GM18861 (cell line): ENCODE results near the gene SMARCE1.

Experiments used
- ATAC-seq: cut with Tn5 transposase; IDR thresholded peaks from one replicate; pipeline ENCODE4 v1.9.1; 2021; ENCODE audit not compliant: unreplicated experiment

Gene SMARCE1

DNA sequence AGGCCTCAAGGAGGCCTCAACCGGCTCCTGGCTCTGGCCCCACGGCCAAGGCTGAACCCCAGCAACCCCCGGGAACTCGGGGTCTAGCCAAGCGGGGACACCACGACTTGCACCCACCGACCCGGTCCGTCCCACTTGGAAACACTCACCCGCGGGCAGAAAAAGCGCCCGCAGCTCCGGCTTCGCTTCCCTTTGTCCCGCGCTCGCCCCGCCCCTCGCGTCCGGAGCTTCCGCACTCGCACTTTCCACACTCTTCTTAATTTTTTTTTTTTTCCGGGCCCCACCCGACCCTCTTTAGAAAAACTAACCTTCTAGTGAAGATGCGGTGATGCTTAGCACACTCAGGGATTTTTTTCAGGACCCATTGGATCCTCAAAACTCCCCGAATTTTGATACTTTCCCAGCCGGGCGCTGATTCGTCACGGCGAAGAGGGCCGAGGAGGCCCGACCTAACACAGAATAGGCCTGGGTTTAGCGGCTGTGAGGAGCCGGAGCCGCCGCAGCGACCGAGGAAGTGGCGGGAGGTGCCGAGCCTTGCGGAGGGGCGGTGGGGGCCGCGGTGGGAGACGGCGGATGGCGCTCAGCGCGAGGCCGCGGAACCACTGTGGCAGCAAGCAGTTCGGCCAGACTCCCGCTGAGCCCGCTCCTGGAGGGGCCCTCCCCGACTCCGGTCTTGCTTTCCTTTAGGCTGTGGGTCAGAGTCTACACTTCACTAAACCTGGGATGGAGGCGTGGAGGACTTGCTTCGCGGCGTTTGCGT is at the start of gene SMARCE1:
Gene SMARCE1, minus strand, starts transcription at position 195 of the 760 bp plus-strand sequence. CDS start 2,016 bp downstream, outside the sequence.
- no peak for ATAC-seq

DNA sequence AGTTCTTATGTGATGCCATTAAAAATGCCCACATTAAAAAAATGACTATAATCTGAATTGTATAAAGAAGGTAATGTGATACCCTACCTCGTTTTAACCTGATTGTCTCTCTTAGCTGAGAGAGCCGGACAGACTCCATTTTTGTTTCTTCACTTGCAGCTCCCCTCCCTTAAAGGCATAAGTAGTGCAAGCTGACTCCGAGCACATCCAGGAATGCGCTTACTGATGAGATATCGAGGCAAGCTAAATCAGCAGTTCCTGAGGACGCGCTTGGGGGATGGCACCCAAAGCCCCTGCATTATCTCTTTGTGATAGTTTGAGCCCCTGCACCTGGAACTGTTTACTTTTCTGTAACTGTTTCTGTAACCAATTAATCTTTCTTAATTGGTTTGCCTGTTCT is 49.7 kb upstream of the SMARCE1 start:
- ATAC-seq: no peak

DNA sequence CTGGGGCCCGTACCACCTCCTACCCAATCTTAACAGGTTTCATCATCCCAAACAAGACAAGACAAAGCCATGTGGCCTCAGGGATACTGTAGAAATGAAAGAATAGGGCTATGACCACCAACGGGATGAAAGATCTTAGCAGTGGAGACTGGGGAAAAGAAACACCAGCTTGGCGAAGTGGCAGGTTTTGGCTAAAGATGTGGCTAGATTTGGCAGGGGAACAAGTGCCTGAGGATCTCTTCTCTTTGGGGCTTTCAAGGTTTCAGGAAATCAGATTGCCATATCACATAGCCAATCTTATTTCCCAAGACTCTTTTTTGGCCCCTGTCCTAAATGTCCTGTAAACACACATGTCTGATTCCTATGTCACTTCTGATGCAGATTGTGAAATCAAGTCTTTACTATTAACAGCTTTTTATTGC is 49.0 kb upstream of the SMARCE1 start:
- ATAC-seq: no peak

DNA sequence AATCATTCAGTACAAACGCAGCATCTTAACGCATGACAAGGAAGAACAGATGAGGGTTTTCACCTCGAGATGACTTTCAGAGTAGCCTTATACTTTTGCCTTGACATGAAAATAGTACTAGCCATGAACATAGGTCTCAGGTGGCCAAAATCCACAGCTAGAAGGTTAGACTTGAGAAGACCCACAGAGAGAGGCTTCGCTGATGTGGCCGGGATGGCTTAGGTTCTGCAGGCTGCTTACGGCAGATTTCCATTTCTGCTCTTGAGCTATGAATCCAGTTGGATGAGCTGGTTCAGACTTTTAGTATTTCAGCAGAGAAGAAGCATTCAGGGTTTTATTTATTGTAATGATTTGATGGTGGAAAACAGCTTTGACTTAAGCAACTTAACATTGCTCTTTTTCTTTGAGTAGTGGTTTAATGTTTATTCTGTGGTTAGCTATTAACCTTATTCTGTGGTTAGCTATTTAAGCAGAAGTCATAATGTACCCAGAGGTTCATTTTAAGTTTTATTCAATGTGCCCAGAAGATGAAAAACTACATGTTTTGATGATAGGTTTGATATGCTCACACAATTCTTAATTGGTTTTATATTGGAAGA is 48.4 kb upstream of the SMARCE1 start:
- no peak for ATAC-seq

DNA sequence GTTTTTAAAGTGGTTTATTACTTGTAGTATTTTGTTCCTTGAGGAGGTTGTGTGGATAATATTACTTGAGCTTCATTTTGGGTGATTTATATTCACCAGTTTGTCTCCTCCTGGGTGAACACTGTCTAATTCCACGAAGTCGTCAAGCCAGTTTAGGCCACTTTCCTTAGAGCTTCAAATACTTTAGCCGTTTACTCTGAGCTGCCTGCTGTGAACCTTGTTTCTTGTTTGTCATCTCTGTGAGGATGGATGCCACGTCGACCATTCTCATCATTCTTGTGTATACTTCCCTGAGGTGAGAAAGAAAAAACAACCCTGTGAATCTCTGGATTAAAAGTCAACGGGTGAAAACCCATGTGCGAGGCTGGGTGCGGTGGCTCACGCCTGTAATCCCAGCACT is 47.0 kb upstream of the SMARCE1 start:
- ATAC-seq: no peak

DNA sequence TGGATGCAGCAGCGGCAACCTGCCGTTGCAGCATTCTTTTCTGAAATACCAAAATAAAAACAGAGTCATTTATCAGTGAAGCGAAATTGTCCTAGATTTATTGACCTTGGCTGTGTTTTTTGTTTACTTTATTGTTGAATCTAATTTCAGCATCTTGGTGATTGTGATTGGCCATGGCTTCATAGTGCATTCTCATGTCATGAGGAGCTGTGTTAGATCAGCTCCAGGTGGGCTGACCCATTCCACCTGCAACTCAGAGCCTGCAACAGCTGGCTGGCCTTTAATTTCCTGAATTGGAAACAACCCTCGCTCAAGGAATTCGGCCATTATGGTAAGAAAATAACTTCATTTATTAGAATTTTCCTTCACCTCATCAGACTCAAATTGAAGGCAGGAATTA is 39.5 kb upstream of the SMARCE1 start:
- no peak for ATAC-seq

DNA sequence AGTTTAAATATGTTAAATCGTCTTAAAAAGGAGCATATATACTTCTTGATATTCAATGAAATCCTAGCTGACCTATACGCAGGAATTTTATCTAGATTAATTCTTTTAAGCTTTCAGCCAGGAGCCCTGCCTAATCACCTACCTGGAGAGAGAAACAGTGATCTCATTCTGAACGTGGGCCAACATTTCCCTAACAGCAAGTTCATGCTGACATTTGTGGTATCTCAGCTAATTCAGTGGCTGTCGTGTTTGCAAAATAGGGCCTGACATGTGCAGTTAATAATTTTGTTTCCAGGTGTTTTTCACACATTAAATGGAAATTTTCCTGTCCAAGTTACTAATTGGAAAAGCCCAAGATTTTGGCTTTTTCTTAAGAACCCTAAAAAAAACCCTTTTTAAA is 38.6 kb upstream of the SMARCE1 start:
- ATAC-seq: no peak

DNA sequence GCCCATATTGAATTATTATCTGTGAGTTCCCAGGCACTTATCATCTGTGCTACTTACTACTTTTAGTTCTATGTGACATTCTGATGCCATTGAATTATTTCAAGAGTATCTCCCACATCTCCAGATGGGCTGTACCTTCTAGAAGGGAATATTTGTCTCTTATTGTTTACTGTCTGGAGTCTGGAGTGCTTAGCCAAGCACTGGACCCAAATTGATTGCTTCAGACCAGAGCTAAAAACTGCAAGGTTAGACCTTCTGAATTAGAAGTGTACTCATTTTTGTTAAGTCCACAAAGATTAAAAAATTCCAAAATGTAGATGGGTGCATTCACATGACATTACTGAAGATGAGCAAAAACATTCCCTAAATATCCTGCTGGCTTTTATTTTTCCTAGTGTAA is 33.4 kb upstream of the SMARCE1 start:
- no peak for ATAC-seq

DNA sequence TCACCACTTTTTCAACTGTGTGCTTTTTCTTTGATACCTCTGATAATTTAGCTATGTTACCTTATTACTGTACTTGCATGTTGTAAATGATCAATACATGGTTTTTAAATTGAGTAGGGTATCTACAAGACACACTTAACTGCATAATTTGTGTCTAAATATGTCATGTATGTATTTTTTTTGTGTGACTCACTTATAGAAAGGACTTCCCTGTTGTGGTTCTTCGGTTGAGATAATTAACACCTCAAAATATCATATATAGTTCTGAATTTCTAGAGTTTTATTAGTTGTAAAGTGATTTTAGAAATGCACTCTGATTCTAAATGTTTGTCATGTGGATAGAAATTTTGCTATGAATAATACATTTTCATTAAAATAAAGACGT is 31.9 kb upstream of the SMARCE1 start:
- no peak for ATAC-seq

DNA sequence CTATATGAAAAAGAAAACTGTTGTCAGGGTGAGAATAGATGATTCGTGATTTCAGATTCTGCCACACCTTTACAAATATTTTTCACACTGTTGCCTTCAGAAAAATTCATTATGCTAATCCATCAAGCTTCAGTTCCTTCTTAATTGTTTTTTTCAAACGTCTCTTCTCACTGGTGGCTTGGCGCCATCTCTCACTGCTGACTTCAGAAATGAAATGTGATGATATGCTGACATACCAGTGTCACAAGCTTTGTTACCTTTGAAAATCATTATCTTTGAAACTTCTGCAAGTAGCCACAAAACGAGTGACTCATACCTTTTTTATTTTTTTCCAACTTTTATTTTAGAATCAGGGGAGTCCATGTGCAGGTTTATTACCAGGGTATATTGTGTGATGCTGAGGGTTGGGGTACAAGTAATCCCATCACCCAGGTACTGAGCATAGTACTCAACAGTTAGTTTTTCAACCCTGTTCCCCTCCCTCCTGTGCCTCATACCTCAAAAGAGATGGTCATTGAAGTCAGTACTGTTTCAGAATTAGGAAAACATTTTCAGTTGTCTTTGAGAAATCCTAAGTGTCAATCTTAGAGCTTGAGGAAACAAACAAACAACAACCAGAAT is 31.4 kb upstream of the SMARCE1 start:
- no peak for ATAC-seq

DNA sequence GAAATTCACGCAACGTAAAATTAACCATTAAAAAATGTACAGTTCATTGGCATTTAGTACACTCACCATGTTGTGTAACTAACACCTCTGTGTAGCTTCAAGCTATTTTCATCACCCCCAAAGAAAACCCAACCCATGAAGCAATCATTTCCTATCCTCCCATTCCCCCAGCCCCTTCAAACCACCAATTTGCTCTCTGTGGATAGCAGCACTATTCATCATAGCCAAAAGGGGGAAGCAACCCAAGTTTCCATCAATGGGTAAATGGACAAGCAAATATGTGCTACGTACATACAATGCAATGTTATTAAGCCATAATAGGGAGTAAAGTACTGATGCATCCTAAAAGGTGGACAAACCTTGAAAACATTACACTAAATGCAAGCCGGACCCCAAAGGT is 28.3 kb upstream of the SMARCE1 start:
- no peak for ATAC-seq

DNA sequence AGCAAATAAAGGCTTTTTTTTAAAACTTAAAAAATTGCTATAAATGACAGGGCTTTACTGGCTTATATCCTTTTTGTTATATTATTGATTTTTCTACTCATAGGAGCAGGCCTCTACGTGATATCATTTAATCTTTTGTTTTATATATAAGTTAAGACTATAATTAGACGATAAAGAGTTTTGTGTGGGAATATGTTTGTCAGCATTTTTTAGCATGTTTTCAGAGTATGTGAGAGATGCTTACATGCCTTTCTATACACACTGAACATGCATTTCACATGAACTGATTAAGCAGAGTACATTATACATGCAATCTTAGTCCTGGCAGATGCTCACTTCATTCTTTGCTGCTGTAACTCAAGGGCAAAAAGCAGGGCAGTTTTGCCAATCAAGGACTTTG is 25.0 kb upstream of the SMARCE1 start:
- no peak for ATAC-seq

DNA sequence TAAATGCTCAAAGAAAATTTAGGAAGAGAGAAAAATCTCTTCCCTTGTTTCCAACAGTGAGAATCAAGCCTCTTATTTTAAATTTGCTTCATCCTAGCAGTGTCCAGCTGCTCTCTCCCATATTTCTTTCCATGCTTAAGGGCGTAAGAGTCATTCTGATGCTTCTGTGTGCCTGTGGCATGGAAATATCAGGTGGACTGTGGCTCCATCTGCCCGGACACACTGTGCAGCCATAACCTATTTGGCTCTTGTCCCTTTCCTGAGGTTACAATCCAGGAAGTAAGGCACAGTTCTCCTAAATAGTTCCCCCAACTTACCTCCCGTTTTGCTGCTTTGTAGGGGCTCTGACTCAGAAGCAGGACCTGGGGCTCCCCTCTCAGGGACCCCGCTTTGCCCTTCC is 23.7 kb upstream of the SMARCE1 start:
- ATAC-seq: no peak

DNA sequence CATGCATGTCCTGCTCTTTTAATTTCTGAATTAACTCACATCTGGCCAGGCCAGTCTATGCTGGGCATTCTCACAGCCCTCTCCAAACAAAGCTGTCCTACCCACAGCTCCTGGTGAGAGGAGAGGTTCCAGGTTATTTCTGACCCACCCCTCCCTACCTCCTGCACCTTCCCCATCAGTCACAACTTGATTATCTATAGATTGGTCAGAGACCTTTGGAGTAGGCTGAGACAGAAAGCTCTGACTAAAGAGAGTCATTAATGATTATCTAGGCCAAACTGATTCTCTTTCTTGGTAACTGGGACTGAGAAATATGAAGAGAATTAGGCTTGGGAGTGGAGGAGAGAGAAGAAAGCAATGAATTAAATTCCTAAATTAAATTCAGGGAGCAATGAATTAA is 18.7 kb upstream of the SMARCE1 start:
- ATAC-seq: no peak

DNA sequence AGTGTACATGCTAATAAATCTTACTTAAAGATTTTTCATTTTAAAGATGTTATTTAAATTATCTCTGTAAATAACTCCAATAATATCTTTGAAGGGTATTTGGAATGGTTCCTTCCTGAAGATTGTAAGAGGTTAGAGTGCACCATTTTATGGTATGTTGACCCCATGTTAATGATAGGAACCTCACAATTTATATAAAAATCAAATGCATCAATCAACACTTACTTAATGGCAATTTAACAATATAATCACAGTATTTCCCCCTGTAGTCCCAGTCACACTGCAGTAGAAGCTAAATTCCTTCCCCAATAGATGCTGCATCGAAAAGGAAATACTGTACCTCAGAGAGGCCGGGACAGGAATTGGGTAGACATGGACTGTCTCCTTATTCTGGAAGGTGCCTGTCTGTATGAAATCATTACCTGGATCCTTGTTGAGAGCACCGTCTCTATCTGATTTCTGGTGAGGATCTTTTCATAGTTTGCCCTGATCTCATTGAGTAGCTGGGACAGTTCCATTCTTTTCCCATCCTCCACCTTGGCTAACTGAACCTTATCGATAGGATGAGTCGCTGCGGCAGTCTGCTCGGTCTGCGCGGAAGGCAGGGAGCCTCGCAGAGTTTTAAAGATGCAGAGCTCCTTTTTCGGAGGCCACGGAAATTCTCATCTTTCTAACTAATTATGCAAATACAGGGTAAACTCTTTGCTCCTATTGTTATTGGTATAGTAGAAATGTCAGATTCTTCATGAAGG is 17.1 kb upstream of the SMARCE1 start, which contains the start of gene KRT222:
Gene KRT222, minus strand, starts transcription at position 596 of the 752 bp plus-strand sequence. Its CDS starts 78 bp downstream, at position 518.
- no peak for ATAC-seq

DNA sequence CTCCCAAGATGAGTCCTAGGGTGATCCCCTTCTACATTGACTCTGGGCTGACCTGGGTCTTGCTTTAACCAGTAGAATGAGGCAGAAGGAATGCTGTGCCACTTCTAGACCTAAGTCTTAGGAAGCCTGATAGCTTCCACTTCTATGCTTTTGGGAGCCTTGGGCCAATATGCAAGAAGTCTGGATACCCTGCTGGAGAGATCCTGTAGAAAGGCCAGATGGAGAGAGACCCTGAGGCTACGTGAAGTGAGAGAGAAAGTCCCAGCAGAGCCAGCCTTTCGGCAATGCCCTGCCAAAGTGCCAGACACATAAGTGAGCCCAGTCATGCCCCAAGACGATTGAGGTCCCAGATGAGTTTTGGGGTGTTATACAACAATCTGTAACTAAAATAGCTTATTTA is 15.6 kb upstream of the SMARCE1 start:
- no peak for ATAC-seq

DNA sequence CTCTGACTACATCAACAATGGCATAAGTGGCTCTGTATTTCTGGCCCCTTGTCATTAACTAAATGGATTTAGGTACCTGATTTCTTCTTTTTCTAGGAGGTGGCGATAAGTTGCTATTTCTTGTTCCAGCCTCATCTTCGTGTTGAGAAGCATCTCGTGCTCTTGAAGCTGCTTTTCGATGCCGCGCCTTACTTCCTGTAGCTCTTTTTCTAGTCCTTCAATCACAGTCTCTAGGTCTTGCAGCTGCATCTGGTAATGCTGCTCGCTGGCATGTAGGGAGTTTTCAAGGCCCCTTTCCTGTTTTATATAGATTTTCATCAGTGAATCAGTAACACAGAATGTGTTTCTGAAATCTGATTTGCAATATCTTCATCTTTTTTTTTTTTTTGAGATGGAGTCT is 12.3 kb upstream of the SMARCE1 start:
- ATAC-seq: no peak

DNA sequence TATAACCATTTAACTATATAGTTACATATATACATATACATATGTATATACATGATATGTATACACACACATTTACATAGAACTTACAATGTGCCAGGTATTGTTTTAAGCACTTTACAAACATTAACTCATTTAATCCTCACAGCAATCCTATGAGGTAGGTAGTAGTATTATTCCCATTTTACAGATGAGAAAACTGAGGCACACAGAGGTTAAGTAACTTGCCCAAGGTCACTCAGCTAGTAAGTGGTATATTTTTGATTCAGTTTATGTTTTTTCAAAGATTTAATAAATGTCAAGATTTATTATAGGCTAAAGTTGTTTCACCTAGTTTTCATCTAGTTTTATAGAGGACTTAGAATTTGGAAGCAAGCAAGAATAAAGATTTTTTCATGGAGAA is 10.8 kb upstream of the SMARCE1 start:
- no peak for ATAC-seq

DNA sequence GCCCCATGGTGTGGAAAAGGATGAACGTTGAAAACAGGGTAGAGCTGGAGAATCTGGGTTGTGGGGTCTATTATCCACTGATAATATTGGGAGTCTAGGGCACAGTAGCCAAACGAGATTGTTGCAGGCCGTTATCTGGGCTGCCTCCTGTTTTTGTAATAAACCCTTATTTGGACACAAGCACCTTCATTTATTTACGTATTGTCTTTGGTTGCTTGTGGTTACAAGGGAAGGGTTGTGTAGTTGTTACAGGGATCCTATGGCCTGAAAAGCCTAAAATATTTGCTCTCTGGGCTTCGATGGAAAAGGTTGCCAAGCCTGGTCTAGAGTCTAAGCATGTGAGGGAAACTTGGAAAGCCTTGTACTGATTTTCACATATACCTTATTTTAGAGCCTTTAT is 4.3 kb upstream of the SMARCE1 start:
- no peak for ATAC-seq

DNA sequence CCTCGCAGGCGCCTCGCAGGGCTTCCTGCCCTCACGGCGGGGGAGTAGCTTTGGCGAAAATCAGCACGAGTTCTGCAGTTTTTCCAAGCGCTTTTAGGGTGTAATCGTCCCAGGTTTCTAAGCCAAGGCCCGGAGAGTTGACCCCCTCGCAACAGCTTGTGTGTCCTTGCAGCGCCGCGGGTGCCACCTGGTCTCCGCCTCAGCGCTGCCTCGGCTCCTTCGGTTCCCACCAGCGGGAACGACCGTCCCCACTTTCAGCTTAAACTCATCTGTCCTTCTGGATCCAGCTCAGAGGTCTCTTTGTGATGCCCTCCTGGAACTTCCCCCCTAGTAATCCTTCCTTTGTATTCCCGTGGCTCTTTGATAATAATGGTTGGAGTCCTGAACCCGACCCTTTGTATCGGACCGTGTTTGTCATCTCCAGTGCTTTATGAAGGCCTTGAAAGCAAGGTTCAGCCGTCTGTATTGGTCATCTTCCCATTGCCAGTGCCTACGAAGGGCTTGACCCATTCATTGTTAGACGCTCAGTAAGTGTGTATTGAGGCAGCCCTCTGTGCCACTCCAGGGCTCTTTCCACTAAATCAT is 858 bp upstream of the SMARCE1 start:
- no peak for ATAC-seq
